ENCODE data around the gene ELANE. TPM values are rescaled to one million over a fixed set of nuclear protein-coding genes. Genes with fewer than 3 reads are reported as not detected.

Gene ELANE
- total RNA-seq, 4 donors from 2014 or later = 1.9 to 2.1 (median 2.1) TPM; not detected in 1

DNA sequence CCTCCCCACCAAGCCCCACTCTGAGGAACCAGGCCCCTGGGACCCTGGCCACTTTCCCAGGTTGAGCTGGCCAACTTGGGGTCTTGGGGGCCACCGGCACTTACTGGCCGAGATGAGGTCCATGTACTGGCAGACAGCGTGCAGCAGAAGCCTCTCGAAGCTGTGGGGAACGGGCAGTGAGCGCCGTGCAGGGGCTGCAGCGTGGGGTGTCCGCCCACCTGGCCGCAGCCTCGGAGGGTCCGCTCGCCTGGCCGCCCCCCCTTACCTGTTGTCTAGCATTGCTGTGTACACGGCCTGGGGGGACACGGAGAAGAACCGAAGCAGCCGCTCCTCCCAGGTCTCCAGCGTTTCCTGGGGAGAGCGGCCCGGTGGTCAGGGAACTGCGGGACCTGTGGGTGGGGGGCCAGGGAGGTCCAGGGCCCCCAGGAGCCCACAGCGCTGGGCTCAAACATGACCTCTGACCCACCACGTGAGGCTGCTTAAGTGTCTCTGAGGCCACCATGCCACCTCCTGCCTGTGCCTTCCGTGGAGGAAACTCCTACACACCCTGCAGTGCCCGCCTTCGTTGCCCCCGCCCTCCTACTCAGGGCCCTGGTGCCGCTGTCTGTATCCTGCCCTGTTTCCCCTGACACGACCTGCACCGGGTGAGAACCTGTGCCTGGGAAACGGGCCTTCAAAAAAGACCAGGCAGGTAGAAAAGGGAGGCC lies 47.4 kb downstream of the ELANE start:
- no peak for DNase-seq
- 94 to 95% methylated on average over 18 of the region's 32 CpGs for WGBS, 2 donors
- peaks cover 0 to 3% of the 10 kb centered on the region in 2 donors for H3K36me3 ChIP-seq
- no peak overlapping the region for H3K4me3 ChIP-seq (replicated peaks in 1 of 3)
- TF ChIP-seq, protein P1, sequence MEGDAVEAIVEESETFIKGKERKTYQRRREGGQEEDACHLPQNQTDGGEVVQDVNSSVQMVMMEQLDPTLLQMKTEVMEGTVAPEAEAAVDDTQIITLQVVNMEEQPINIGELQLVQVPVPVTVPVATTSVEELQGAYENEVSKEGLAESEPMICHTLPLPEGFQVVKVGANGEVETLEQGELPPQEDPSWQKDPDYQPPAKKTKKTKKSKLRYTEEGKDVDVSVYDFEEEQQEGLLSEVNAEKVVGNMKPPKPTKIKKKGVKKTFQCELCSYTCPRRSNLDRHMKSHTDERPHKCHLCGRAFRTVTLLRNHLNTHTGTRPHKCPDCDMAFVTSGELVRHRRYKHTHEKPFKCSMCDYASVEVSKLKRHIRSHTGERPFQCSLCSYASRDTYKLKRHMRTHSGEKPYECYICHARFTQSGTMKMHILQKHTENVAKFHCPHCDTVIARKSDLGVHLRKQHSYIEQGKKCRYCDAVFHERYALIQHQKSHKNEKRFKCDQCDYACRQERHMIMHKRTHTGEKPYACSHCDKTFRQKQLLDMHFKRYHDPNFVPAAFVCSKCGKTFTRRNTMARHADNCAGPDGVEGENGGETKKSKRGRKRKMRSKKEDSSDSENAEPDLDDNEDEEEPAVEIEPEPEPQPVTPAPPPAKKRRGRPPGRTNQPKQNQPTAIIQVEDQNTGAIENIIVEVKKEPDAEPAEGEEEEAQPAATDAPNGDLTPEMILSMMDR (IDR thresholded peaks at IDR 0.05) = no peak
- TF ChIP-seq POLR2A (IDR thresholded peaks at IDR 0.05) = no peak
- intact Hi-C loops (cut with DNase I) = no loop called here
- no peaks in the 10 kb centered on the region for H3K9me3 ChIP-seq
- no peaks in the 10 kb centered on the region for H3K27me3 ChIP-seq
- H3K27ac ChIP-seq = no peak overlapping the region
- peaks cover 0 to 15% of the 10 kb centered on the region in 2 donors for H3K4me1 ChIP-seq

DNA sequence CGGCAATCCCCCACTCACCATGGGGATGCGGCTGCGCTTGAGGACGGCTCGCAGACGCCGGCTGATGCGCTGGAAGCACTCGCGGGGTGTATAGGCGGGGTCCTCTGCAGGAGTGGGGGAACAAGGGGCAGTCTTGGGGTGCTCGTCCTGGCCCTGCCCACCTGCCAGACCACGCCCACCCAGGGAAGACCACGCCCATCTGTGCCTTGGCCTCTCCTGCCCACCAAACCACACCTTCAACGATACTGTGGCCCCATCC lies 47.9 kb downstream of the ELANE start:
- H3K27ac ChIP-seq = no peak overlapping the region
- 88 to 93% methylated on average over 14 of the region's 15 CpGs for WGBS, 2 donors
- no peak overlapping the region for H3K4me3 ChIP-seq (replicated peaks in 1 of 3)
- H3K36me3 ChIP-seq = peaks cover 0 to 3% of the 10 kb centered on the region in 2 donors
- DNase-seq = no peak
- TF ChIP-seq, protein P1 (IDR thresholded peaks at IDR 0.05) = no peak
- no peak for TF ChIP-seq POLR2A (IDR thresholded peaks at IDR 0.05)
- intact Hi-C loops (cut with DNase I) = no loop called here
- H3K4me1 ChIP-seq = peaks cover 0 to 15% of the 10 kb centered on the region in 2 donors
- H3K27me3 ChIP-seq = no peaks in the 10 kb centered on the region
- H3K9me3 ChIP-seq = no peaks in the 10 kb centered on the region

DNA sequence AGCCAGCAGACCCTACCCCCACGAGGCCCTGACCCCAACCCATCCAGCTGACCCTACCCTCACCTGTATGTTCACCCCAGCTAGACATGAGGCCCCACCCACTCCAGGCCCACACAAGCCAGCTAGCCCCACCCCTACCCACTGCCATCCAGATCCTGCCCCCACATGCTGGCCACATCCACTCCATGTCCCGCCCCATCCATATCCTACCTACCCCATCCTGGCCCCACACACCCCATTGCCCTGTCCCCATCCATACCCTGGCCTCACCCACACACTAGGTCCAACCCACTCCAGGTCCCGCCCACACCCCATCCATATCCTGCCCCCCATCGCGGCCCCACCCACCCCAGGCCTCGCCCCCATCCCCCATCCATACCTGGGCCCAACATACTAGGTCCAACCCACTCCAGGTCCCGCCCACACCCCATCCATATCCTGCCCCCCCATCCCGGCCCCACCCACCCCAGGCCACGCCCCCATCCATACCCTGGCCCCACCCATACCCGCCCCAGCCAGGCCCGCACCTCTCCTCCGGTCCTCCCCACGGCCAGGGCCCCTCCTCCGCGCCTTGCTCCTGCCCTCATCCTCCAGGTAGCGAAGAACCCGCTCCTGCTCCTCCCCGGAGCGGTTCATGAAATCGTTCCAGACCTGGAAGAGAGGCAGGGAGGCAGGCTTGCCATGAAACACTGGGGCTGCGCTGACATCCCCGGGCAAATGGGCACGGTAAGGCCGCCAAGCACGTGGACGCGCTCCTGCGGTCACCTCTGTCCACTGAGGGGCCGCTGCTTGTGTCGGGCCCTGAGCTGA lies 48.4 kb downstream of the ELANE start:
- intact Hi-C loops (cut with DNase I) = no loop called here

DNA sequence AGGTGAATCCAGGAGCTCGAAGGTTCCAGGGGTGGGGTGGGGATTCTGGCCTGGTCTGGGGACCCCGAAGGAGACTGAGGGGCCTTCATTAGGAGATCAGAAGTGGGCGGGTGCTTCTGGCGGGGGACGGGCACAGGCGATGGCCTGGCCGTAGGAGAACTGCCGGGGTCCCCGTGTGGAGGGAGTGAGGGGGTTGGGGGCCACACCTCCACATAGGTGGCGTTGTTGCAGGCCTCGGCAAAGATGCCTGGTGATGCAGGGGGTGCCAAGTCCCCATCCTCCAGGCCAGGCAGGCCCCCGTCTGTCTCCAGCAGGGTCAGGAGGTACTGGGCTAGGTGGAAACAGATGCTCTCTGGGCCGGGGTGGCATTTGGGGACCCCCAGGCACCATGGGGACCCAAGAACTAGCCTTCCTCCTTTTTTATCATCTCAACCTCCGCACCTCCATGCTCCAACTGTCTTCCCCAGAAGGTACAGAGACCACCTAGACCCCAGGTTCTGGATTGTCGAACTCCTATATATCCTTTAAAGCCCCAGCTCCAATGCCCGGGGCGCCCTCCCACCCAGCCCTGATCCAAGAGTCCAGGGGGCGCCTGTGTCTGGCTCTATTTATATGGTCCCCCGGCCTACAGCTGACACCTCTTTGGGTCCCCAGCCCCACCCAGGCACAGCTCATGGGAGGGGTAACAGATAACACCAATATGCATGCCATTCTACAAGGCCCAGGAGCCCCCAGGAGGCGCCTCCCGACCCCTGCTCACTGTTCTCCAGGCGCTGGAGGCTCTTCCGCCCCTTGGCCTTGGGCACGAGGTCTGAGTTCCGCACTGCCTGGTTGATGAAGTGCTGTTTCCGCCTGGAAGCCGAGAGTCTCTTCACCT lies 49.4 kb downstream of the ELANE start:
- 92 to 96% methylated on average over 25 to 26 of the region's 27 CpGs for WGBS, 2 donors
- no peak for TF ChIP-seq POLR2A (IDR thresholded peaks at IDR 0.05)
- TF ChIP-seq, protein P1 (IDR thresholded peaks at IDR 0.05) = no peak
- intact Hi-C loops (cut with DNase I) = no loop called here

More for the DNA sequence above, 48.4 kb downstream of the ELANE start:
- Histone ChIP-seq H3K9me3 (no peaks in the 10 kb centered on the region), H3K36me3 (peaks cover 0 to 3% of the 10 kb centered on the region in 2 donors), H3K27me3 (no peaks in the 10 kb centered on the region), H3K27ac (no peak overlapping the region), H3K4me3 (replicated peaks in 1 of 3) (no peak overlapping the region), H3K4me1 (peaks cover 0 to 15% of the 10 kb centered on the region in 2 donors)
- TF ChIP-seq POLR2A (IDR thresholded peaks at IDR 0.05) = no peak
- TF ChIP-seq, protein P1 (IDR thresholded peaks at IDR 0.05) = no peak
- 87 to 93% methylated on average over 15 to 21 of the region's 30 CpGs for WGBS, 2 donors
- no peak for DNase-seq

More for the DNA sequence above, 49.4 kb downstream of the ELANE start:
- Histone ChIP-seq H3K36me3 (peaks cover 0 to 3% of the 10 kb centered on the region in 2 donors), H3K27me3 (no peaks in the 10 kb centered on the region), H3K9me3 (no peaks in the 10 kb centered on the region), H3K4me1 (peaks cover 0 to 15% of the 10 kb centered on the region in 2 donors), H3K27ac (no peak overlapping the region), H3K4me3 (replicated peaks in 1 of 3) (no peak overlapping the region)
- no peak for DNase-seq

Measured in thyroid gland (tissue), 4 donors.